DMS153 treated with DMSO at 0.1 percent for 48 hours (cell line): ENCODE measurements around the gene PGGHG.
"Not testable (repeated sequence)": the region's sequence is repeated elsewhere in the genome, so short reads cannot be mapped to it uniquely, and the experiment has no call there.

Source experiments
- DNase-seq: peaks from one replicate; lab custom pipeline; 2025; ENCODE audit not compliant: unreplicated experiment; lab: John Stamatoyannopoulos, UW

The PGGHG gene

DNA sequence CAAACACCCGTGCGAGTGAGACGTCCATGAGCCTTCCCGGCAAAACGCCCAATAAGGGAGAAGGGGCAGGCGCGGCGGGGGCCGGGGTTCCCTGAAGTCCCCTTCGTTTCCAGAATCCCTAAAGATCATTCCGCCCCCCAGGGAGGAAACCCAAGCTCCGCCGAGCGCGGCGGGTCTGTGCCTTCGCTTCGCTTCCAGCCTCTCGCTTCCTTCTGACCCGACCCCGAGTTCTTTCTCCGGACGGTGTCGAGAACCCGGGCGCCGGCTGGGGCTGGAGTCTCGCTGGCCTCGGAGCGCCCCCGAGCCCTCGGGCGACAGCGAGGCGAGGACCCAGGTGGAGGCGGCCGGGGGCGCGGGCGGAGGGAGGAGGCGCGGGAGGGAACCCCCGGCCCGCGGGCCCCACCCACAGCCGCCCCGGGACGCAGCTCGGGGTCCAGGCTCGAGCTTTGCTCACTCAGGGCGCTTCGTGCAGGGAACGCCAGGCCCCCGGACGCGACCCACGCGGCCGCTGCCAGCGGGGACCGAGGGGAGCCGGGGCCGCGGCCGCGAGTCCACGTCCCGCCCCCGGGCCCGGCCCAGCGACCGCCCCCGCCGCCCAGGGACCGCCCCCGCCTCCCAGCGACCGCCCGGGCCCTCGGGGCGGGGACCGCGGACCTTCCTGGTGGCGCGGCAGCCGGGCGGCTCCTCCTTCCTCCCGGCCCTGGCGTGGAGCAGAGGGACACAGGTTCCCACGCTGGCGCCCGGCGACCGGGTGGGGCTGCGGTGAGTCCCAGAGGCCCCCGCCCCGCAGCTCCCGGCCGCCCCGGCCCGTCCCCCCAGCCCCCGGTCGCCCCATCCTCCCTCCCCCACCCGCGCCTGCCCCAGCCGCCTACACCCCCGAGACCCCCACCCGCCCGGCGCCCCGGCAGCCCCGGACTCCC is at the start of gene PGGHG:
Gene PGGHG (plus strand): TSS at position 649 of the 920 bp plus-strand sequence. CDS start 691 bp downstream, outside the sequence.
- DNase-seq: no peak

DNA sequence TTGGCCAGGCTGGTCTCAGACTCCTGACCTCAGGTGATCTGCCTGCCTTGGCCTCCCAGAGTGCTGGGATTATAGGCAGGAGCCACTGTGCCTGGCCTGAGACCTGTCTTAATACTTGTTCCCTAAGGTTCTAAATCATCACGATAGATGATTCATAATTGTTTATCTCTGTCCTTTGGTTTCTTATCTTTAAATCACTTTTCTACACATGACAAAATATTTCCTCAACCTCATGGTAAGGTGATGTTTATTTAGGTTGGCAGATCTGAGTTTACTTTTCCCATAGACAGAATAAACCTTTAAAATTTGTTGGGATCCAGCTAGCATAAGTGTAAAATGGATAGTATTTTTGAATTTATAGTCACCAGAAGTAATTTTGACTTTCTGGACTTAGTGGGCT is 48.6 kb upstream of the PGGHG start:
- no peak for DNase-seq

DNA sequence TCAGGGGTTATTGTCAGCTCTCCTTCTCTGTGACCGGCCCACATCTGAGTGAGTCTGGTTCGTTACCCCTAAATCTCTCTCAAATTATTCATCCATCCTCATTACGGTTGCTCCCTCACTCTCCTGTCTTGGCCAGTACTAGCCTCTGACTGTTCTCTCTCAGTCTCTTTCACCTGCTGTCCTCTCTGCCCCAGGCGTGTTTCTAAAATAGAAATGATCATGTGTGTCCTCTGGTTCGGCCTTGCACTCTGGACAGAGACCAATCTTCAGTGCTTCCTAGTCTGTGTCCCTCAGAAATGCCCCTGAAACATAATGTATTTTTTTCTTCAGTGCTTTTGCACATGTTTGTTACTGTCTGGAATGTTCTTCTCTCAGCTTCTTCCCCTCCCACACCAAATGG is 47.3 kb upstream of the PGGHG start:
- DNase-seq: no peak

DNA sequence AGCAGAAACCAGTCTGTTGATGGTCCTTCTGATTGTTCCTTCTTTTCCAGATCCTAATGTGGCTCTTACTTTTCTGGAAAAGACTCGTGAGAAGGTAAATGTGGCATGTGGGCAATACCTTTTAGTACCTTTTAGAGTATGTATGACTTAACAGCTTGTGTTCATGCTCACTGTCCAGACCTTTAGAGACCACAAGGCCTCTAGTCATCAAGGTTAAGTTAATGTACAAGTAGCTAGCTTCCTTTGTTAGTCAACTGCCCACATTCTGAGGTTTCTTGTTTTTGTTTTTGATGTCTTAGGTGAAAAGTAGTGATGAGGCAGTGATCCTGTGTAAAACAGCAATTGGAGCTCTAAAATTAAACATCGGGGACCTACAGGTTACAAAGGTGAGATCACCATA is 44.5 kb upstream of the PGGHG start:
- DNase-seq: no peak

DNA sequence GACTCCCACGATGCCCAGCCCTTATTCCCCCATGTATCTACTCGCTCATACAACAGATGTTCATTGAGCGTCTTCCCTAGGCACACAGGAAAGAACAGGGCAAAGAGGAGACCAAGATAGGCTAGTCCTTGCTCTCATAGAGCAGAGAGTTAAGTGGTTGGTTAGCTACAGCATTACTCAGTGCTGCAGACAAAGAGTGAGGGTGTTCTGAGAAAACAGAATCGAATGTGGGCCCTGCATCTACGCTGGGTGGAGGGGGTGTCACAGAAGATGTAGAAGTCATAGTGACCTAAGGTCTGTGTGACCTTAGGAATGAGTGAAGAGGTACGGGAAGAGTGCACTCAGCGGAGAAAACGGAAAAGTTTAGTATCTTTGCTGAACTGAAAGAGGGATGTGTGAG is 39.9 kb upstream of the PGGHG start:
- no peak for DNase-seq

DNA sequence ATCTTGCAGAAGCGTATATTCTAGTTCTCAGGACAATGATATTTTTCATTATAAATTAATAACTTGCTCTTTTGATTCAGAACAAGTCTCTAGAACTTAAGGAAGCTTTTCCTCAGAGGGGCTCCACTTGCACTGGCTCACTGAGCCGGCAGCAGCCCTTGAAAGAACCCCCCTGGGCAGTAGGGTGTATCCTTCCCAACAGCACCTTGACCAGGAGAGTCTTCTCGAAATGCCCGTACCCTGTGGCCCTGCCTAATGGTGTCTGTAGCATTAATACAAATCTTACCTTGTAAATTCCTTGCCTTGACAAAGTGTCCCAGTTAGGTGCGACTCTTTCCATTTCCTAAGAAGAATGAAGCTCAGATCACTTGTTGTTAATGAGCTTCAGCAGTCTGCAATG is 38.7 kb upstream of the PGGHG start:
- no peak for DNase-seq

DNA sequence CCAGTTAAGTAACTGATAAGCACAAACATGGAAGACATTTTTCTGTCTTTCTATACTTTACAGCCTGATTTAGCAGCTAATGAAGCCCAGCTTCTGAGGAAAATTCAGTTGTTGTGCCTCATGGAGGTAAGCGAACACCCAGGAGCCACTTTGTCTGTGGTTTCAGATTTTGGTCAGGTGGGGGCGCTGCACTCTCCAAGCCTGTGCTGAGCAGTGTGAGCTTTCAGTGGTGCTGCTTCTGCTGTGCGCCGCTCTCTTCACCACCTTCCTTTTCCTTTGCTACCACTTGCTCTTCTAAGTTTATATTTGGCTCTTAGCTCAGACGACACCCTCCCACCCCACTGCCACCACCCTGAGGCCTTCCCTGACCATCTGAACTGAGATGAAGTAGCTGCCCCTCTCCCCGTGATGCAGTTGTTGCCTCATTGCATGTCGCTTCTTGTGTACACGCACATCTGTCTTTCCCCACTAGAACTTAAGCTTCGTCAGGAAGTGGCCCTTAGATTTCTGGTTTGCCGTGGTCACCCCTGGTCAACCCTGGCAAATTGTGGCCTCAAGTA is 38.1 kb upstream of the PGGHG start:
- DNase-seq: no peak

DNA sequence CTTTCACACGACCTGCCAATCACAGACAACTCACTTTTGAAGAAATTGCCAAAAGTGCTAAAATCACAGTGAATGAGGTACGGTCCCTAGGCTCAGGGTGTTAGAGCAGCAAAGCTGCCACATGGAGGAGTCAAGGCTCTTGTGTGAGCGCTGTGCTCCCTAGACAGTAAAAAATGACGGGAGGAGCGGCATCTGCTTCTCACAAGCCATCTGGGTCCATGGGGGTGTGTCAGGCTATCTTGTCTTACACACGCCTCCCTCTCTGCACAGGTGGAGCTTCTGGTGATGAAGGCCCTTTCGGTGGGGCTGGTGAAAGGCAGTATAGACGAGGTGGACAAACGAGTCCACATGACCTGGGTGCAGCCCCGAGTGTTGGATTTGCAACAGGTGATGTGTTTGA is 37.4 kb upstream of the PGGHG start:
- DNase-seq: no peak

DNA sequence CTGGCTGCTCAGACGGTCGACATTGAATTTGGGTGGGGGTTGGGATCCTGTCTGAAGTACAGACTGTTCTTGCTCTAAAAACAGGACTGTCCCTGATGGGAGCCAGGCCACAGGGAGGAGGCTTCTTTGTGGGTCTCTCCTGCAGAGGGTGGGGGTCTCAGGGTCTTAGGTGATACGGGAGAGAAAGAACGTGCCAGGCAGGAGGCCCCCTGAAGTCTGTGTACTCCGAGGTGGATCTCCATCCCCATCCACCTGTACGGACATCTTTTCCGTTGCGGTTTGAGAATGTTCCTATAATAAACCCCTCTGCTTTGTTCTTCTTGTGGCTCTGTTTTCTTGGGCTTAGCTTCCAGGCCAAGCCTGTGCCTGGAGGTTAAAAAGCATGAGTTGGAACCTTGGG is 36.3 kb upstream of the PGGHG start:
- DNase-seq: no peak

DNA sequence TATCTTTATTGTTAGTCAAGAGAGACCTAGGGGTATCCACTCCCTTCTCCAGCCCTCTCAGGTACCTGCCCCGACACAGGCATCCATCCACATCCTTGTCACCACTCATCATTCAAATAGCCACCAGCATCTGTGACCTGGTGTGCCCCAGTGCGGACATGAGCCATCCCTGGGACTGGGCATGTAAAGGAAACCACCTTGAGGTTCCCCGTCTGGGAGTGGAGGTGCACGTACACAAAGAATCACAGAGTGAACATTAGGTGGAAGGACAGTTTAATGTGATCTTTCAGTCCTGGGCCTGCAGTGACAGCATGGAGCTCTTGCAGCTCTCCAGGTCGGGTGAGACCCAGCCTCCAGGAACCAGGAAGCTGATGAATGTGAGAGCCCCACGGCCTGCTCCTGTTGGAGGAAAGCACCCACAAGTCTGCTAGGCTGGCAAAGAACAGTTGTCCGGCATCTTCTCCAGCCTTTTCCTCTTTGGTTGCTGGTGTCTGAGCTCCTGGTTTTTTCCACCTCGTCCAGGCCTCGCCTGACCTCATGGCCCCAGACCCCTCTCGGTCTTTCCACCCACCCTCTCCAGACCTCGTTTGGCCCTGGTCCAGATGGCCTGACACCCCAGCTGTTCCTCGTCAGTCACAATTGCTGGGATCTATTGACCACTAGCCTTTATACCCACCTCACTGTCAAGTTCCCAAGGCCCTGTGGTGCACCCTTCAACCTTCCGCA is 35.6 kb upstream of the PGGHG start:
- no peak for DNase-seq

DNA sequence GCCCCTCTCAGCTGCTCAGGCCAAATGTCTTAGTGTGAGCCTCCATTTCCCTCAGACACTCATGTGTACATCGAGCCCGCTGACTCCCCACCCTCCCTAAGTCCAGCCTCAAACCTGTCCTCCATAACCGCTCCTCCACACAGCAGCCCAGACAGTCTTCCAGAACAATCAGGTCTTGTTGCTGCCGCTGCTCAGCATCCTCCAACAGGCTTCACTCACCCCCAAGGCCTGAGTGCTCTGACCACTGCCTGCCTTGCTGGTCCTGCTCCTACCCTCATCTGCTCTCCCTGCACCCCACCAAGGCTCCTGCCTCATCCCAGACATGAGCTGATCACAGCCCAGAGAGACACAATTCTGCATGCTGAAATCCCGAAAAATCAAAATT is 35.0 kb upstream of the PGGHG start:
- no peak for DNase-seq

DNA sequence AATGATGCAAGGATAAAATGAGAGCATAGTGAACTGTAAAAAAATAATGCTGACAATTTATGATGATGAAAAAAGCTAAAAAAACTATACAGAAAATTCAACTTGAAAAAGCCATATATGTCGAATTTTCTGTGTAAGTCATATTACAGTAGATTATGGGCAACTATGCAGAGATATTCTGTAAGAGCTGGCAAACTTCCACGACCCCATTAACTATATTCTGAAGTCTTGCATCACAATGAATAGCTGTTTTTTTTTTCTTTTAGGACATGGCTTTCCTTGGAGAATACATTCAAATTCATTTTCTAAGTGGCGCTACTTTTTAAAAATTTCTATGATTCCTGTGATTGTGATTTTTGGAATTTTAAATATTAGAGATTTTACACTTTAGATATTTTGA is 33.8 kb upstream of the PGGHG start:
- DNase-seq: no peak

DNA sequence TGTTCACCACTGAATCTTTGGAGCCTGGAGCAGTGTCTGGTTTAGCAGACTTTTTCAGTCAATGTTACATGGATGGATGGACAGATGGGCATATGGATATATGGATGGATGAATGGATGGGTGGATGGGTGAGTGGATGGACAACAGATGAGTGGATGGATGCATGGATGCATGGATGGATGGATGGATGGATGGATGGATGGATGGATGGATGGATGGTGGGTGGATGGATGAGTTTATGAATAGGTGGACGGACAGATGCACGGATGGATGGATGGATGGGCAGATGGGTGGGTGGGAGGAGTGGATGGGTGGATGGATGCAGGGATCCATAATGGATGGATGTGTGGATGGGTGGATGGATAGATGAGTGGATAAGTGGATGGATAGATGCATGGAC is 33.1 kb upstream of the PGGHG start:
- no peak for DNase-seq

DNA sequence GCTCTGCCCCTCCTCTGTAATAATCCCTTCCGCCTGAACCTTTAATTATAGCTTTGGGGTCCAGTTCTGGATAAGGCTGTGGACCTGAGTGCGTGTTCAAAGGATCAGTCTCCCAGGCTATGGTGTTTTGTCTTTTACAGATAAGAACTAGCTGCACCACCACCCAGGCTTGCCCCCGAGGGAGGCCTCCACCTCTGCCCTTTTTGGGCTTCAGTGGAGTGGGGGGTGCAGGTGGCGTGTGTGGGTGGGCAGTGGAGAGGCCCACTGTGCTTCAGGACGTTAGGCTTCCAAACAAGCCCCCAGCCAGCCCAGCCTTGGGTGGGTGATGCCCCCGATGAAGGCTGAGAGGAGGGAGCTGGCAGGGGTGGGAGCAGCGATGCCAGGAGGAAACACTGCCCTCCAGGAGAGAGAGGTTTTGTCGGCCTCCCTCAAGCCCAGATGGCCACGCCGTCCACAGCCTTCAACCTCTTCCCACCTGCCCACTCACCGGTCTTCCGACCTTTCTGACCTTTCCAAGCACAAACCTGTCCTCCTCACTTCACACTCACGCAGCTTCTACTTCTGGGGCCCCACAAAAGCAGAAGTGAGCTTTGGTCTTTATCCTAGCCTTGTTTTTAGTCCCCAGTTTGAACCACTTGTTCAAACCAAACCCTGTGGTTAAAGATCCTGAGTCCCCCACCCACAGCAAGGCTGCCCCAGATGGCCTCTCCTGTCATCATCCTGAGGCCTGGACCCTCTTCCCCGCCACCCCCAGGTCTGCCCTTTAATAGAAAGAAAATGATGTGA is 31.8 kb upstream of the PGGHG start:
- no peak for DNase-seq

DNA sequence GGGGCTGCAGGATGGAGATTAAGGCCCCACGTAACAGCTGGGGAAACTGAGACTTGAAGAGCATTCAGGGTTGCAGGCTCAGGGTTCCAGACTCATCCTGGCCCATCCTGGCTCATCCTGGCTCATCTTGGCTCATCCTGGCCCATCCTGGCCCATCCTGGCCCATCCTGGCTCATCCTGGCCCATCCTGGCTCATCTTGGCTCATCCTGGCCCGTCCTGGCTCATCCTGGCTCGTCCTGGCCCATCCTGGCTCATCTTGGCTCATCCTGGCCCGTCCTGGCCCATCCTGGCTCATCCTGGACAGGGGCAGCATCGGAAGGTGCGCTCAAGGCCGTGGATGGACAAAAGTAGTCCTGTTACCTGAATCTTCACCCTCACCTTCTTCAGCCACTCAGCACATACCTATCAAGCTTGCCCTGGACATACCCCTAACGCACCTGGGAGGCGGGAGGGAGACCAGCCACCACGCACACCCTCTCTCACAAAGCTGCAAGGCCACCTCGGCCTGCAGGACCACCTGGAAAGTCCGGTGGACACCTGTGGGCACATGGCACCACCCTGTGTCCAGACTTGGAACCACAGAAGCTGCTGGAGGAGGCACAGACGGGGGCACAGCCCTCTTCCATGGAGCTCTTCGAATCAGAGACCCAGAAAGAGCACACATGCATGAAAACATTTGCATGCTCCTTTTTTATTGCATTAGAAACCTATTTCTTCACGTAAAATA is 31.0 kb upstream of the PGGHG start:
- no peak for DNase-seq

DNA sequence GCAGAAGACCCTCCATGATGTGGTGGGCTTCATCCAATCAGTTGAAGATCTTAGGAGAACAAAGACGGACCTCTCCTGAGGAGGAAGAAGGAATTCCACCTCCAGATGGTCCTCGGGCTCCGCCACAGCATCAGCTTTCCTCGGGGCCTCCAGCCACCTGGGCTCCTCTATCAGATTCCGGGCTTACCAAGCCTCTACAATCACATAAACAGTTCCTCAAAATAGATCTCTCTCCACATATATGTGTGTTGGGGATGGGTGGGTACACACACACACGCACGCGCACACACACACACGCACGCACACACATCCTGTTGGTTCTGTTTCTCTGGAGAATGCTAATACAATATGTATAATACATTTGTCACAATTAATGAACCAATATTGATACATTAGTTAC is 29.5 kb upstream of the PGGHG start:
- DNase-seq: no peak

DNA sequence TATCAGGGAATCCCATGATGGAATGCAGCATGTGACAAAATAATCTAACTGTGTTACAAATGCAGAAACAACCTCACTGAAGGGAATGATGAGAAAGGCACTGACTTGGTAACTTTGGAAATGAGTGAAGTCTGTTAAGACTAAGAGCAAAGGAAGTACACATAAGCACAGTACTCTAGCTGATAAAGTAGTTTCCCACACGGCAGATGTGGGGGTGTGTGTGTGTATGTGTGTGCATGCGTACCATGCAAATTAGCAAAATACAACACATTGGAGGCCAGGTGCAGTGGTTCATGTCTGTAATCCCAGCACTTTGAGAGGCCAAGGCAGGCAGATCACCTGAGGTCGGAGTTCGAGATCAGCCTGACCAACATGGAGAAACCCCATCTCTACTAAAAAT is 27.3 kb upstream of the PGGHG start:
- DNase-seq: no peak

DNA sequence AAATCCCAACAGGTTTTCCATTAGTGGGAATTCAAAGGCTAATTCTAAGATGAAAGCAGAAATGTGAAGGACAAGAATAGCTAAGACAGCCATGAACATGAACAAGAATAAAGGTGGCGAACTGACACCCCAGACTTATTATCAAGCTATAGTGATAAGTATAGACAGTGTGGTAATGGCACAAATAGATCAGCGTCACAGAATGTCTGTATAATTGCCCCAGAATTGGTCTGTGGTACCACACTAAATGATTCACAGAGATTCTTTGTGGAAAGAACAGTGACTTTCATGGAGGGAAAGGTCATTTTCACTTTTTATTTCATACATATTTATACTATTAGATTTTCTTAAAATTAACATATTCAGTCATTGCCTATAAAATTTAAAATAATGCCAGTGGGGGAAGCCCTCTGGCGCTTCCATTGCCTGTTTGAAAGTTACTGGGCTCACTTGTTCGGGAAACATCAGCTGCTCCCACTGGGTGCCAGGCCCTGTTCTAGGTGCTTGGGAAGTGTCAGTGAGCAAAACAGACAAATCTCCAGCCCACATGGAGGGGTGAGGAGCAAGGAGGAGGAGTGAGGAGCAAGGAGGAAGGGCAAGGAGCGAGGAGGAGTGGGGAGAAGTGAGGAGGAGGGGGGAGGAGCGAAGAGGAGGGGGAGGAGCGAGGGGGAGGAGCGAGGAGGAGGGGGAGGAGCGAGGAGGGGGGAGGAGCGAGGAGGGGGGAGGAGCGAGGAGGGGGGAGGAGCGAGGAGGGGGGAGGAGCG is 22.1 kb upstream of the PGGHG start:
- DNase-seq: no peak

DNA sequence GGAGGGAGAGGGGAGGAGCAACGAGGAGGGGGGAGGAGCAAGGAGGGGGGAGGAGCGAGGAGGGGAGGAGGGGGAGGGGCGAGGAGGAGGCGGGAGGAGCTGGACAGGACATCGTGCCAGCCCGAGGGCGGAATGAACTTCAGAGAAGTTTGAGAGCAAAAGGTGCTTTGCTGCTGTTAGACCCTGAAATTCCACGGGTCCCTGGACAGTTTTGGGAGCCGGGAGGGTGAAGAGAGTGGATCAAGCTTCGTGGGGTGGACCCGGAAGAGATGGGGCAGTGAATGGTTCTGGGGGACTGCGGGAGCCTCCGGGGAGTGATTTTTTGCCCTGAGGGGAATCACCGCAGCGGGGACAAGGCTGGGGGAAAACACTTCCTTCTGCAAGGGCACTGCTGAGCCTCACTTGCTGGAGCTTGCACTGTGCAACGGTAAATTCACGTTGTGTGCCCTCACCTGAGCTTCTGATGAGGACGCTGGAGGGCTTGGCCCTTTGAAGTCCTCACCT is 21.4 kb upstream of the PGGHG start:
- no peak for DNase-seq

DNA sequence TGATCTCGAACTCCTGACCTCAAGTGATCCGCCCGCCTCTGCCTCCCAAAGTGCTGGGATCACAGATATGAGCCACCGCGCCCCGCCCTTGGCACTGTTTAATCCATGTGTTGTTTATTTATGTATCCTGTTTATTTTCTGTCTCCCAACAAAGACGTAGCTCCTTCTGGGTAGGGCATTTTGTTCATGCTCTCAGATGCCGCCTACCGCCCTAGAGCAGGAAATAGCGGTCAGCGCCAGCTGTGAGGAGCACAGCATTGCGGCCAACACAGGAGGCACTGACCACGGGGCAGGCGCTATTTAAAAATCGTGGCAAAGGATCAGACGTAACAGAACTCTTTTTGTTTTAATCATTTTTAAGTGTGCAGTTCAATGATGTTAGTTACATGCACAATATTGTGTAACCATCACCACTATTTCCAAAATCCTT is 20.2 kb upstream of the PGGHG start:
- DNase-seq: not testable (repeated sequence)
